HG03045 (cell line): ENCODE measurements around the gene MLXIPL.
"Not testable (repeated sequence)": the region's sequence is repeated elsewhere in the genome, so short reads cannot be mapped to it uniquely, and the experiment has no call there.

ENCODE experiments used
- ATAC-seq: cut with Tn5 transposase; IDR thresholded peaks from one replicate; pipeline ENCODE4 v1.9.1; 2021; ENCODE audit warnings: mild to moderate bottlenecking, moderate library complexity; ENCODE audit not compliant: unreplicated experiment

MLXIPL gene, protein sequence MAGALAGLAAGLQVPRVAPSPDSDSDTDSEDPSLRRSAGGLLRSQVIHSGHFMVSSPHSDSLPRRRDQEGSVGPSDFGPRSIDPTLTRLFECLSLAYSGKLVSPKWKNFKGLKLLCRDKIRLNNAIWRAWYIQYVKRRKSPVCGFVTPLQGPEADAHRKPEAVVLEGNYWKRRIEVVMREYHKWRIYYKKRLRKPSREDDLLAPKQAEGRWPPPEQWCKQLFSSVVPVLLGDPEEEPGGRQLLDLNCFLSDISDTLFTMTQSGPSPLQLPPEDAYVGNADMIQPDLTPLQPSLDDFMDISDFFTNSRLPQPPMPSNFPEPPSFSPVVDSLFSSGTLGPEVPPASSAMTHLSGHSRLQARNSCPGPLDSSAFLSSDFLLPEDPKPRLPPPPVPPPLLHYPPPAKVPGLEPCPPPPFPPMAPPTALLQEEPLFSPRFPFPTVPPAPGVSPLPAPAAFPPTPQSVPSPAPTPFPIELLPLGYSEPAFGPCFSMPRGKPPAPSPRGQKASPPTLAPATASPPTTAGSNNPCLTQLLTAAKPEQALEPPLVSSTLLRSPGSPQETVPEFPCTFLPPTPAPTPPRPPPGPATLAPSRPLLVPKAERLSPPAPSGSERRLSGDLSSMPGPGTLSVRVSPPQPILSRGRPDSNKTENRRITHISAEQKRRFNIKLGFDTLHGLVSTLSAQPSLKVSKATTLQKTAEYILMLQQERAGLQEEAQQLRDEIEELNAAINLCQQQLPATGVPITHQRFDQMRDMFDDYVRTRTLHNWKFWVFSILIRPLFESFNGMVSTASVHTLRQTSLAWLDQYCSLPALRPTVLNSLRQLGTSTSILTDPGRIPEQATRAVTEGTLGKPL

GRCh38 chr7:73623798-73624668 is at the start of gene MLXIPL:
Gene MLXIPL (minus strand): TSS chr7:73624522. CDS start chr7:73624492, 30 bp downstream.
- ATAC-seq, result no peak

DNA sequence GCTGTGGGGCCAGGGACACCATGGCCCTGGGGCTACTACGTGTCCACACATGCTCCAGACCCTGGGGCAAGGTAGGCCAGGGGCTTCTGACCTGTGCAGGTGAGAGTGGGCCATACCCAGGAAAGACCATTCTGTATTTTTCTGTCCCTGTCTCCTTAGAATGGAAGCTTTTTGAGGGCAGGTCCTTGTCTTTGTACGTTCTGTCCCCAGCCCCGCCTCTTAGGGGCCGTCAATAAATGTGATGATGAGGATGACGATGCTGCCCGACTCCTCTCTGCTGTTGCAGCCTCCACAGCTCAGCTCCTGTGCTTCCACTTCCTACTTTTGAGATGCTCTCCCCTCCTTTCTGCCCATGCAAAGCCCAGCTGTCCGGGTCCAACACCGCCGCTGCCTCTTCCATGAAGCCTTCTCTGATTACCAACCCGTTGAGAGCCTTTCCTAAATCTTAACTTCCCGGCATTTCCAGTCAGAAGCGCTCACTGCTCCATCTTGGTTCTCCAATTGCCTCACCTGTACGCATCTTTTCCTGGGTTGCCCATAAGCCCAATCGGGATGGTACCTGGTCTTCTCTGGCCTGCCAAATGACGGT is 47.6 kb upstream of the MLXIPL start:
- ATAC-seq, result no peak

- no peak for ATAC-seq
These were observed 47.0 kb upstream of the MLXIPL start for GRCh38 chr7:73671322-73671661.

- no peak for ATAC-seq
These were observed 45.6 kb upstream of the MLXIPL start for GRCh38 chr7:73669858-73670385.

DNA sequence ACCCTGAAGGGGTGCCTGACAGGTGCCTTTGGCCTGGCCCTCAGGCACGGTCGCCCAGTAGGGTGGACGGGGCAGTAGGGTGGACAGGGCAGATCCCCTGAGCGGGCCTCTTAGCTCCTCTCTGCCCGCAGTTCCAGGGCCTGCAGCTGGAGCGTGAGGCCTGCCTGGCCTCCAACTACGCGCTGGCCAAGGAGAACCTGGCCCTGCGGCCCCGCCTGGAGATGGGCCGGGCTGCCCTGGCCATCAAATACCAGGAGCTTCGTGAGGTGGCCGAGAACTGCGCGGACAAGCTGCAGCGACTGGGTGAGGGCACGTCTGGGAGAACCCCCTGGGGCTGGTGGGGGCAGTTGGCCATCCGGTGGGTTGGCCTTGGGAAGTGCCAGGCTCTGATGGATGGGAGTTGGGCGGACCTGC is 45.0 kb upstream of the MLXIPL start:
- ATAC-seq, result no peak

DNA sequence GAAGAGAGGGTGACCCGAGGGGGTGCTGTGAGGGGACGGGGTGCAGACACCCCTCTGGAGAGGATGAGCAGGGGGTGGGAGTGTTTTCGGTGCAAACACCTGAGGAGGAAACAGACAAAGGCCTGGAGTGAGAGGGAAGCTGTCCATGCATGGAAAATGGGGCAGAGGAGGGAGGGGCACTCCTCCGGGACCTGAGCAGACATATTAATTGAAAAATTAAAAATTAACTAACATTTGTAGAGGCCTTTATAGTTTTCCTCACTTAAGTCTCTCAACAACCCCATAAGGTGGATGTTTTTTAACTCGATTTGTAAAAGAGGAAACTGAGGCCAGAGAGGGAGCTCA is 44.5 kb upstream of the MLXIPL start:
- no peak for ATAC-seq

DNA sequence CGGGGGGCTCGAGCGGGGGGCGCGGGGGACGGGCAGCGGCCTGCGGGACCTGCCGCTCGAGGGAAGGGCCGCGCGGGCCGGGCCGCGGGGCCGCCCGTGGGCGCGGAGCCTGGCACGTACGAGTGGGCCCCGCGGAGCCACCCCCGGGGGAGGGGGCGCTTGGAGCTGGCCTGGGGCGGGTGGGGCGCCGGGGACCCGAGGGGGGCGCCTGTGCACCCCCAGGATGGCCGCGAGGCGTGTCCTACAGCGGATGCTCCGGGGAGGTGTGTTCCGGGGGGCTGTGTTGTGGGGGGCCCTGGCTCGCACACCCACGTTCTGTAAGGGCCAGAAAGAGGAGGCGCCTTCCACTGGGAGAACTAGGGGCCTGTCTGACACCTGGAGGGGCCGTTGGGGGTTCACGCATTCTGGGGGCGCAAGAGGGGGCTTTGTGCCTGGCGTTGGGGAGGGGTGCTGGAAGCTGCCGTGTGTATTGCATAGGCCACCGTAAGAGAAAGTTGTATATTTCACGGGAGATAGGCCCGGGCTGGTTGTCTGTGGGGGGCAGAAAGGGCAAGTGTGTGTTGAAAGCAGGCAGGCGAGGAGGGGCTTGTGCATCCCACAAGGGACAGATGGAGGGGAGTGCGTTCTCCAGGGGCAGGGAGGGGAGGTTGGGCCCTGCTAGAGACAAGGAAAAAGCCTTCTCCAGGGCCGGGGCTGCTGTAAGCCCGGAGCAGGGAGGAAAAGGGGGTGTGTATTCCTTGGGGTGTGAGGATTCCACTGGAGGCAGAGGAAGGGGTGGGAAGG is 44.0 kb upstream of the MLXIPL start:
- peak; percentile 4 for ATAC-seq

DNA sequence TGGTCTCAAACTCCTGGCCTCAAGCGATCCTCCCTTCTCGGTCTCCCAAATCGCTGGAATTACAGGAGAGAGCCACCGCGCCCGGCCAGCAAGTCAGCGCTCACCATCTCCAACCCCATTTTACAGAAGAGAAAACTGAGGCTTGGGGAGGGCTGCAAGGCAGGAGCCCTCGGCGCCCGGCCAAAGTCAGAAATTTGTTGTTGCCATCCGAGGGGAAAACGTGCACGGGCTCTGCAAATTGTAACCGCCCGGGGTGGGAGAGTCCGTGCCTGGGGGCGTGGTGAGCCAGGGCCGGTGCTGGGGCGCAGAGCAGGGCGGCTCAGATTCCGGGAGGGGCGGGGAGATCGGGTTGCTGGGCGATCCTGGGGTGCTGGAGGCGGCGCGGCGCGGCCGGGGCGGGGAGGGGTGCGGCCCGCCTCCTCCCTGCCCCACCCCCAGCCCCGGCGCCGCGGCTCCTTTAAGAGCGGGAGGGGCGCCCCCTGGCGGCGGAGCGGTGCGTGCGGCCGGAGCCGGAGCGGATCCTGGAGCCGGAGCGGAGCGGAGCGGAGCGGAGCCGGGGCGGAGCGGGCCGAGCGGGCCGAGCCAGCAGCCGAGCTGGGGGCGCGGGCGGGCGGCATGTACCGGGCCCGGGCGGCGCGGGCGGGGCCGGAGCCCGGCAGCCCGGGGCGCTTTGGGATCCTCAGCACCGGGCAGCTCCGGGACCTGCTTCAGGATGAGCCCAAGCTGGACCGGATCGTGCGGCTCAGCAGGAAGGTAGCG is 43.2 kb upstream of the MLXIPL start, which contains the start of gene VPS37D:
Gene VPS37D, plus strand, starts transcription at position 488 of the 759 bp plus-strand sequence. Its CDS starts 128 bp downstream, at position 616.
- peak; percentile 91 for ATAC-seq

GRCh38 chr7:73663033-73663432 is 38.7 kb upstream of the MLXIPL start:
- ATAC-seq, result no peak

DNA sequence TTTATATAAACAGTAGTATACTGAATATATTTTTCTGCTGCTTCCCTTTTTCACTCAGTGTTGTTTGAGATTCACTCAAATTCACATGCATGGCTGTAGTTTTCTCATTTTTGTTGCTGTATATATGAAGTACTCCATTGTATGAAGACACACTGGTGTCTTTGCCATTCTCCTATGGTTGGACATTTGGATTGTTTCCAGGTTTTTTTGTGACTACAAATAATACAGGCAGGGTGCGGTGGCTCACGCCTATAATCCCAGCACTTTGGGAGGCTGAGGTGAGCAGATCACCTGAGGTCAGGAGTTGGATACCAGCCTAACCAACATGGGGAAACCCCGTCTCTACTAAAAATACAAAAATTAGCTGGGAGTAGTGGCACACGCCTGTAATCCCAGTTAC is 36.3 kb upstream of the MLXIPL start:
- not testable (repeated sequence) for ATAC-seq

- no peak for ATAC-seq
These were observed 35.7 kb upstream of the MLXIPL start for GRCh38 chr7:73659983-73660382.

DNA sequence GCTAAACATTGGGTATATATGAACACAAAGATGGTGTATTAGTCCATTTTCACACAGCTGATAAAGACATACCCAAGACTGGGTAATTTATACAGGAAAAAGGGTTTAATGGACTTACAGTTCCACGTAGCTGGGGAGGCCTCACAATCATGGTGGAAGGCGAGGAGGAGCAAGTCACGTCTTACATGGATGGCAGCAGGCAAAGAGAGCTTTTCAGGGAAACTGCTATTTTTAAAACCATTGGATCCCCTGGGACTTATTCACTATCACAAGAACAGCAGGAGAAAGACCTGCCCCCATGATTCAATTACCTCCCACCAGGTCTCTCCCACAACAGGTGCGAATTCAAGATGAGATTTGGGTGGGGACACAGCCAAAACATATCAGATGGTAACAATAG is 31.0 kb upstream of the MLXIPL start:
- not testable (repeated sequence) for ATAC-seq

- ATAC-seq, result no peak
These were observed 28.2 kb upstream of the MLXIPL start for GRCh38 chr7:73652541-73652949.

DNA sequence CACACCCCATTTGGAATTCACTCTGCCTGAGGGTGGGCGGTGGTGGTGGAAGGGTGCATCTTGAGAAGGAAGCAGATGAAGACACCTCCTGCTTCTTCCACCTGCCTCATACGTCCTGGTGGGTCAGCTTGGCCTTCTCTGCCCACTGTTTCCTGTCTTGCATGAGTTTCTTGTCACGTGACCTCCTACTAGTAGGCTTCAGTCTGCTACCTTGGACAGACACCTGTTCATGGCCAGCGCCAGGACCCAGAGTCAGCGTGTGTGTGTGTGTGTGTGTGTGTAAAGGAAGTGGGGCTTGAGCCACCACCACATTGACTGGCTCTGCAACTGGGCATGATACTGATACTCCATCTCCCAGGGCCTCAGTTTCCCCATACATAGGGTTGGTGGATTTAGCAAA is 26.2 kb upstream of the MLXIPL start:
- no peak for ATAC-seq

GRCh38 chr7:73649576-73649975 is 25.3 kb upstream of the MLXIPL start:
- ATAC-seq, result no peak

GRCh38 chr7:73648593-73649332 is 24.4 kb upstream of the MLXIPL start:
- ATAC-seq, result no peak

DNA sequence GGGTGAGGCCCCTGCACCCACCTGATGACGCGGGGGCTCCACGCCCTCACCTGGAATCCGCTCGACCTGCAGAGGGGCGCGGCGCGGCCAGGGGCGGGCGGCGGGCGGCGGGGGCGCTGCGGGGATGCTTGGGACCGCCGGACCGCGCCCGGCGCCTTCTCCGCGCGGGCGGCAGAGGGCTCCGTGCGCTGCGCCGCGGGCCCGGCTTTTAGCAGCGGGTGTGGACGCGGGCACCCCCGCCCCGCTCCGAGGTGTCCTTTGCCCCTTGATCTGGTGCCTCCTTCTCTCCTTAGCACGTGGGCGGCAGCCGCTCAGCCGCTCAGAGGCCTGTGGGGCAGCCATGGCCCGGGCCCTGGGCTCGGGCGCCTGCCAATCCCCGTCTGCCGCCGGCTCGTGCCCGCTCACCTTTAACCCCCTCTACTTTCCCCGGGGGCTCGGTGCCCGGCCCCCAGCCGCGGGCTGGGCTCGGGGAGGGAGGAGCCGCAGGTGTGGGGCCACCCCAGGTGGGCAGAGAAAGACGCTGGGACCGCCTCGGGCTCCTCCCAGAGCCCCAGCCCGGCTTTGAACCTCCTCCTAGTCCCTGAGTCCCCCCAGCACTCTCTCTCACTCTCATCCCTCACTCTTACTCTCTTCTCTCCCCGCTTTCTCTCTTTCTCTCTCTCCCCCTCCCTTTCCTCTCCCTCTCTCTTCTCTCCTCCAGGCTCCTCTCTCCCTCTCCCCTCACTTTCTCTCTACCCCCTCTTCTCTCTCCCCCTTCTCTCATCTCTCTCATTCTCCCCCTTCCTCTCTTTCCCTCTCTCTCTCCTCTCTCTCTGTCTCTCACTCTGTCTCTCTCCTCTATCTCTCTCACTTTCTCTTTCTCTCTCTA is 23.6 kb upstream of the MLXIPL start:
- ATAC-seq, result no peak
